NCI-H345 (cell line): Measurements from ENCODE around the gene APOE.
A peak's percentile ranks its signal among the peaks of the same experiment; 100 is the strongest.
"Not testable (repeated sequence)": the region's sequence is repeated elsewhere in the genome, so short reads cannot be mapped to it uniquely, and the experiment has no call there.

Experiments
- DNase-seq: peaks from one replicate; lab custom pipeline; 2025; lab: John Stamatoyannopoulos, UW

The APOE gene

GRCh38 chr19:44909775-44910174 is 4.2 kb downstream of the APOE start:
- no peak for DNase-seq

- DNase-seq = not testable (repeated sequence)
These were observed 6.3 kb downstream of the APOE start for GRCh38 chr19:44911896-44912295.

GRCh38 chr19:44912854-44913253 is 7.3 kb downstream of the APOE start:
- no peak for DNase-seq

GRCh38 chr19:44913512-44914432 is 8.2 kb downstream of the APOE start:
- not testable (repeated sequence) for DNase-seq

- peak; percentile 83 for DNase-seq
These were observed 9.0 kb downstream of the APOE start, which contains the start of gene APOC1 for GRCh38 chr19:44914433-44915206. TSS of gene APOC1 (plus strand) at chr19:44914608. CDS start at chr19:44914892, 284 bp downstream.

GRCh38 chr19:44924243-44924725 is 18.7 kb downstream of the APOE start:
- no peak for DNase-seq

- no peak for DNase-seq
These were observed 19.7 kb downstream of the APOE start for GRCh38 chr19:44925114-44925891.

GRCh38 chr19:44926245-44927077 is 20.9 kb downstream of the APOE start:
- not testable (repeated sequence) for DNase-seq

- no peak for DNase-seq
These were observed 22.1 kb downstream of the APOE start for GRCh38 chr19:44927746-44928145.

- no peak for DNase-seq
These were observed 24.5 kb downstream of the APOE start for GRCh38 chr19:44930088-44930487.

GRCh38 chr19:44931541-44931940 is 25.9 kb downstream of the APOE start:
- no peak for DNase-seq

- DNase-seq = no peak
These were observed 34.1 kb downstream of the APOE start for GRCh38 chr19:44939668-44940067.

- no peak for DNase-seq
These were observed 36.5 kb downstream of the APOE start, which contains the start of gene APOC4 for GRCh38 chr19:44942067-44942571. TSS of gene APOC4 (plus strand) at chr19:44942237. CDS start at chr19:44942278, 41 bp downstream.

GRCh38 chr19:44943801-44944249 is 38.2 kb downstream of the APOE start:
- no peak for DNase-seq

- DNase-seq = no peak
These were observed 41.5 kb downstream of the APOE start for GRCh38 chr19:44947041-44947581.

GRCh38 chr19:44948237-44948636 is 42.6 kb downstream of the APOE start:
- no peak for DNase-seq

- no peak for DNase-seq
These were observed 43.3 kb downstream of the APOE start for GRCh38 chr19:44948763-44949374.

GRCh38 chr19:44949550-44949949 is 44.0 kb downstream of the APOE start:
- no peak for DNase-seq
